ENCODE results near the gene SLC7A9. TPM values are rescaled to one million over a fixed set of nuclear protein-coding genes. Genes with fewer than 3 reads are reported as not detected.

SLC7A9 gene
- total and polyA plus RNA-seq, 4 donors: 6.8 to 16.3 (median 9.8) TPM

- TF ChIP-seq ZBTB33 (IDR thresholded peaks at IDR 0.05): no peak
- TF ChIP-seq TAF1 (conservative IDR thresholded peaks at IDR 0.05): no peak
- no peak for TF ChIP-seq FOXA2 (IDR thresholded peaks at IDR 0.05)
- TF ChIP-seq RAD21 (IDR thresholded peaks at IDR 0.05): no peak
- no peak for TF ChIP-seq ATF3 (IDR thresholded peaks at IDR 0.05)
- TF ChIP-seq NR2F2 (IDR thresholded peaks at IDR 0.05): no peak
- no peak for TF ChIP-seq EGR1 (IDR thresholded peaks at IDR 0.05; ENCODE audit: low read depth in 2 of 2)
- TF ChIP-seq JUND (IDR thresholded peaks at IDR 0.05): no peak
- TF ChIP-seq GABPA (IDR thresholded peaks at IDR 0.05 in 1 of 2, conservative IDR thresholded peaks at IDR 0.05 in 1 of 2): no peak
- TF ChIP-seq HNF4A (conservative IDR thresholded peaks at IDR 0.05): no peak
- TF ChIP-seq HNF4G (IDR thresholded peaks at IDR 0.05): no peak
- TF ChIP-seq FOXA1 (IDR thresholded peaks at IDR 0.05): no peak
- no peak for TF ChIP-seq CTCF (IDR thresholded peaks at IDR 0.05; ENCODE audit: low read depth, low read length, missing input control)
- no peak for TF ChIP-seq RXRA (IDR thresholded peaks at IDR 0.05)
- TF ChIP-seq REST (IDR thresholded peaks at IDR 0.05): no peak
- TF ChIP-seq MAX (IDR thresholded peaks at IDR 0.05): no peak
- TF ChIP-seq SP1 (IDR thresholded peaks at IDR 0.05): no peak
Observed at GRCh38 chr19:32872391-32872790, 2.8 kb upstream of the SLC7A9 start.

More at GRCh38 chr19:32872391-32872790, 2.8 kb upstream of the SLC7A9 start:
- no peaks in the 10 kb centered on the region for H3K36me3 ChIP-seq (ENCODE audit: control insufficient read depth in 4 of 4, insufficient read depth in 3 of 4, low read depth in 1 of 4, low read length in 3 of 4)
- no peak overlapping the region for H3K27ac ChIP-seq (ENCODE audit: low read depth in 1 of 2, low read length in 2 of 2)
- H3K4me3 ChIP-seq (ENCODE audit: low read depth in 1 of 3, low read length in 3 of 3): no peak overlapping the region
- 88% methylated on average over 3 of the region's 3 CpGs for WGBS
- H3K27me3 ChIP-seq (ENCODE audit: control insufficient read depth in 4 of 4, insufficient read depth in 4 of 4, low read length in 3 of 4): no peaks in the 10 kb centered on the region
- H3K9ac ChIP-seq (ENCODE audit: low read depth in 1 of 2, low read length in 2 of 2): no peak overlapping the region
- no peak for DNase-seq (ENCODE audit: low spot score)
- peaks cover 3 to 19% (median 9%) of the 10 kb centered on the region in 4 donors for H3K4me1 ChIP-seq (ENCODE audit: control insufficient read depth in 4 of 4, insufficient read depth in 4 of 4, low read length in 3 of 4)
- H3K9me3 ChIP-seq (ENCODE audit: control insufficient read depth in 4 of 4, low read length in 3 of 4): no peaks in the 10 kb centered on the region

Measured in liver (tissue), 9 donors.